ENCODE measurements around the gene PI3. TPM values are rescaled to one million over a fixed set of nuclear protein-coding genes. Genes with fewer than 3 reads are reported as not detected.
A peak's percentile ranks its signal among the peaks of the same experiment; 100 is the strongest.
"Not testable (repeated sequence)": the region's sequence is repeated elsewhere in the genome, so short reads cannot be mapped to it uniquely, and the experiment has no call there.

The PI3 gene
- total RNA-seq, 1 donor from 2014 or later, result not detected

DNA sequence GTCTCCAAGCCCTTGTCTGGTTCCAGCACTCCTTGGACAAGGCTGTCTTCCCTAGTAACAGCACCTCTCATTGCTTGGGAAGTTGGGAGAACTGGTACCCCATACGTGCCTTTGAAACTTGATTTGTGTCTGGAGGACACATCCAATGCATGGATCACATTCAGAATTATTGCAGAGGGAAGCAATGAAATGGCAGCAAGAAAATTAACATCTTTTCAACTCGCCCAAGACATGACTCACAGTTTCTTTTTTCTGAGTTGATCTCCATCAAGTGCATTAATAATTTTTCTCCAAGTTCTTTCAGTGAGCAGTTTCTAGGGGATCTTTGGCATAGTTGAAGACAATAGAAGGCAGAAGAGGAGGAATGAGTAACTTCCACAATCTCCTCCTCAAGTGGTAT, 22.3 kb upstream of the PI3 start:
- no peak overlapping the region for H3K4me3 ChIP-seq (ENCODE audit: low read depth, low read length)
- TF ChIP-seq, protein P1, sequence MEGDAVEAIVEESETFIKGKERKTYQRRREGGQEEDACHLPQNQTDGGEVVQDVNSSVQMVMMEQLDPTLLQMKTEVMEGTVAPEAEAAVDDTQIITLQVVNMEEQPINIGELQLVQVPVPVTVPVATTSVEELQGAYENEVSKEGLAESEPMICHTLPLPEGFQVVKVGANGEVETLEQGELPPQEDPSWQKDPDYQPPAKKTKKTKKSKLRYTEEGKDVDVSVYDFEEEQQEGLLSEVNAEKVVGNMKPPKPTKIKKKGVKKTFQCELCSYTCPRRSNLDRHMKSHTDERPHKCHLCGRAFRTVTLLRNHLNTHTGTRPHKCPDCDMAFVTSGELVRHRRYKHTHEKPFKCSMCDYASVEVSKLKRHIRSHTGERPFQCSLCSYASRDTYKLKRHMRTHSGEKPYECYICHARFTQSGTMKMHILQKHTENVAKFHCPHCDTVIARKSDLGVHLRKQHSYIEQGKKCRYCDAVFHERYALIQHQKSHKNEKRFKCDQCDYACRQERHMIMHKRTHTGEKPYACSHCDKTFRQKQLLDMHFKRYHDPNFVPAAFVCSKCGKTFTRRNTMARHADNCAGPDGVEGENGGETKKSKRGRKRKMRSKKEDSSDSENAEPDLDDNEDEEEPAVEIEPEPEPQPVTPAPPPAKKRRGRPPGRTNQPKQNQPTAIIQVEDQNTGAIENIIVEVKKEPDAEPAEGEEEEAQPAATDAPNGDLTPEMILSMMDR (conservative IDR thresholded peaks at IDR 0.05; ENCODE audit: low read depth, low read length), result no peak
- no peak for DNase-seq (ENCODE audit: low read depth)

DNA sequence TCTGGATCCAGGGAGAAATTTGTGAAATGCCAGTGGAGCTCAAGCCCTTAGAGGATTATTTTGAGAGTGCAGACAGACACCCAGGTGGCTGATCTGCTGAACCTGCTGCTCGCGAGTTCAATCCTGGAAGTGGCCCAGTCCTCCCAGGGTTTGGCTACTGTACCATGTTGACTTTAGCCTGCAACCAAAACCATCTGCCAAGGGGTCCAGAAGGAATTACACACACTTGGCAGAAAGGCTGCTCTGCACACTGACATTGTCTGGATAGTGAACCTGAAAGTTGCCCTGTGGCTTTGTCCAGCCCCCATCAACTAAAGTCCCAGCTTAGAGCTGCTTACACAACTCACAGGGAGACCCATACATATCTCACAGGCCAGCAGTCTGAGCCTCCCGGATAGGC, 21.6 kb upstream of the PI3 start:
- DNase-seq (ENCODE audit: low read depth), result no peak

DNA sequence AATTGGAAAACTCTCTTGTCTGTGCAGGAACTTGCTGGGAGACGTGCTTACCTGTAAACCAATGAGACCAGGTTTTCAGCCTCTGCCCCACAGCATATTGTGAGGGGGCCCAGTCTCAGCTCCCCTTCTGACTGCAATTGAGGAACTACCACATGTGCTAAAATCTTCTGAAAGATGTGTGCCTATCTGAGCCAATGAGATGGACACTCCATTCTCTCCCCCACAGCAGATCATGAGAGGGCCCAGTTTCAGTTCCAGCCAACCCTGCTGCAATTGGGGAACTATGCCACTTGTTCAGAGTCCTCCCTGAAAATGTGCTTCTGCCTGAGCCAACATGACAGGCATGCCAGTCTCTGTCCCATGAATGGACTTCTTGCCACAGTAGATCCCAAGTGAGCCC, 20.9 kb upstream of the PI3 start:
- no peak for DNase-seq (ENCODE audit: low read depth)
- TF ChIP-seq, protein P1 (conservative IDR thresholded peaks at IDR 0.05; ENCODE audit: low read depth, low read length), result no peak
- no peak overlapping the region for H3K4me3 ChIP-seq (ENCODE audit: low read depth, low read length)

More for the DNA sequence above, 21.6 kb upstream of the PI3 start:
- TF ChIP-seq, protein P1 (conservative IDR thresholded peaks at IDR 0.05; ENCODE audit: low read depth, low read length), result no peak
- no peak overlapping the region for H3K4me3 ChIP-seq (ENCODE audit: low read depth, low read length)

DNA sequence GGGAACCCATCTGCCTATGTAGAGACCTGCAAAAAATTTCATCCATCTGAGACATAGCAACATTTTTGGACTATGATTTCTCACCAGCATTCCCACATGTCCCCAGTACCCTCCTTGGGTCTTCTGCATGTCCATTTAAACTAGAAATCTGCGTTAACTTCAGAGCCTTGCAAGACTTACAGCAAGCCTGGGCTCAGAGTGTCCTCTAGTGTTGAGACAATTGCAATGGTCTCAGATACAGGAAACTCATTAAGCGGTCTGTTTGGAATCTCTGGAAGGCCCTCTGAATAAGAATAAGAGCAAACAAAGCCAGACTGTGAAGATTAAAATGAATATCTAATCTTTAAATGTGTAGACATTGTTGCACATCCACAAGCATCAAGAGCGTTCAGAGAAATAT, 20.5 kb upstream of the PI3 start:
- no peak for DNase-seq (ENCODE audit: low read depth)
- TF ChIP-seq, protein P1 (conservative IDR thresholded peaks at IDR 0.05; ENCODE audit: low read depth, low read length), result peak; percentile 15
- H3K4me3 ChIP-seq (ENCODE audit: low read depth, low read length), result no peak overlapping the region

DNA sequence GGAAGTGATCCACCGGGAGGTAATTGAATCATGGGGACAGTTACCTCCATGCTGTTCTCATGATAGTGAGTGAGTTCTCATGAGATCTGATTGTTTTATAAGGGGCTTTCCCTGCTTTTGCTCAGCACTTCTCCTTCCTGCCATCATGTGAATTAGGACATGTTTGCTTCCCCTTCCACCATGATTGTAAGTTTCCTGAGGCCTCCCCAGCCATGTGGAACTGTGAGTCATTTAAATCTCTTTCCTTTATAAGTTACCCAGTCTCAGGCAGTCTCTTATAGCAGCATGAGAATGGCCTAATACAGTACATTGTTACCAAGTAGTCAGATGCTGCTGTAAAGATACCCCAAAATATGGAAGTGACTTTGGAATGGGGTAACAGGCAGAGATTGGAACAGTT, 19.9 kb upstream of the PI3 start:
- H3K4me3 ChIP-seq (ENCODE audit: low read depth, low read length), result not testable (repeated sequence)

DNA sequence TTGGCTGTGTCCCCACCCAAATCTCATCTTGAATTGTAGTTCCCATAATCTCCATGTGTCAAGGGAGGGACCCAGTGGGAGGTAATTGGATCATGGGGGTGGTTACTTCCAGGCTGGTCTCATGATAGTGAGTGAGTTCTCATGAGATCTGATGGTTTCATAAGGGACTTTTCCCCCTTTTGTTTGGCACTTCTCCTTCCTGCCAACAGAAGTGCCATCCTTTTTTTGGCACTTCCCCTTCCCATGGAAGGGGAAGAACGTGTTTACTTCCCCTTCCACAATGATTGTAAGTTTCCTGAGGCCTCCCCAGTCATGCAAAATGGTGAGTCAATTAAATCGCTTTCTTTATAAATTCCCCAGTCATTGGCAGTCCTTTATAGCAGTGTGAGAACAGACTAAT, 18.0 kb upstream of the PI3 start:
- no peak for DNase-seq (ENCODE audit: low read depth)
- H3K4me3 ChIP-seq (ENCODE audit: low read depth, low read length), result no peak overlapping the region
- TF ChIP-seq, protein P1 (conservative IDR thresholded peaks at IDR 0.05; ENCODE audit: low read depth, low read length), result no peak

More for the DNA sequence above, 19.9 kb upstream of the PI3 start:
- not testable (repeated sequence) for DNase-seq (ENCODE audit: low read depth)

DNA sequence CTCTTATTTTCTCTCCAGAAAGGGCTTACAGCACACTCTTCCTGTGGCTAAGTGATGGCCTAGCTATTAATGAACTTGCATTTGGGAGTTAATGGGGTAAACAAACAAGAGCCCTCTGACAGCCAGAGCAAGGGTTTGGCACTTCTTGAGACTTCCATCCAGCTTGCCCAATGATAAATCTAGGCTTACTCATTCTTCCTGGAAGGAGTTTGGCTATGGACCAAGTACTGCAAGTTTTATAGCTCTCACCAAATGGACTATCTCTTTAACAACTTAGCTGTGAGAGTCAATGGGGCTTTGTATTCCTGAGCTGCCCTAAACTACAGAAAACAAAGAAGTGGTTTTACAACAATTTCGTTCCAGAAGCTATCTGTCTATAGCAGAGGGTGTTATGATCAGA, 16.7 kb upstream of the PI3 start:
- H3K4me3 ChIP-seq (ENCODE audit: low read depth, low read length), result no peak overlapping the region
- DNase-seq (ENCODE audit: low read depth), result peak; percentile 63
- TF ChIP-seq, protein P1 (conservative IDR thresholded peaks at IDR 0.05; ENCODE audit: low read depth, low read length), result no peak

All from epithelial cell of proximal tubule (primary cell).